ENCODE data around the gene ABCA4.

GRCh38 chr1:94105957-94106529 lies 14.9 kb downstream of the ABCA4 start:
- TF ChIP-seq CTCF (IDR thresholded peaks at IDR 0.05) (no peak), POLR2A (IDR thresholded peaks at IDR 0.05) (no peak)
